HG02678 (cell line): Measurements from ENCODE around the gene NTM.
A peak's percentile ranks its signal among the peaks of the same experiment; 100 is the strongest.

Experiments used
- ATAC-seq: cut with Tn5 transposase; IDR thresholded peaks from one replicate; pipeline ENCODE4 v1.9.1; 2021; ENCODE audit warnings: mild to moderate bottlenecking, moderate library complexity; ENCODE audit not compliant: unreplicated experiment

NTM gene

GRCh38 chr11:131681920-131682319 is 311.5 kb downstream of the NTM start:
- ATAC-seq = no peak

- ATAC-seq = no peak
These were observed 312.1 kb downstream of the NTM start for GRCh38 chr11:131682373-131683015.

GRCh38 chr11:131683131-131683530 is 312.7 kb downstream of the NTM start:
- ATAC-seq = no peak

GRCh38 chr11:131683666-131684065 is 313.3 kb downstream of the NTM start:
- no peak for ATAC-seq

- ATAC-seq = no peak
These were observed 314.0 kb downstream of the NTM start for GRCh38 chr11:131684111-131685060.

- no peak for ATAC-seq
These were observed 314.8 kb downstream of the NTM start for GRCh38 chr11:131685206-131685605.

- ATAC-seq = no peak
These were observed 315.5 kb downstream of the NTM start for GRCh38 chr11:131685906-131686305.

- no peak for ATAC-seq
These were observed 316.4 kb downstream of the NTM start for GRCh38 chr11:131686836-131687235.

- no peak for ATAC-seq
These were observed 317.1 kb downstream of the NTM start for GRCh38 chr11:131687291-131688047.

GRCh38 chr11:131688048-131688693 is 317.8 kb downstream of the NTM start:
- peak; percentile 81 for ATAC-seq

- no peak for ATAC-seq
These were observed 318.9 kb downstream of the NTM start for GRCh38 chr11:131689049-131689925.

GRCh38 chr11:131690362-131690761 is 319.9 kb downstream of the NTM start:
- ATAC-seq = no peak

- ATAC-seq = no peak
These were observed 320.4 kb downstream of the NTM start for GRCh38 chr11:131690776-131691175.

- ATAC-seq = peak; percentile 37
These were observed 321.0 kb downstream of the NTM start for GRCh38 chr11:131691181-131692041.

GRCh38 chr11:131692151-131692550 is 321.7 kb downstream of the NTM start:
- ATAC-seq = no peak

- no peak for ATAC-seq
These were observed 322.5 kb downstream of the NTM start for GRCh38 chr11:131692961-131693360.

- ATAC-seq = no peak
These were observed 323.3 kb downstream of the NTM start for GRCh38 chr11:131693756-131694155.

- peak; percentile 93 for ATAC-seq
These were observed 324.4 kb downstream of the NTM start for GRCh38 chr11:131694526-131695424.
